GM12874 (cell line): ENCODE data around the gene APEX1.

Experiments
- TF ChIP-seq, protein P1 (sequence below): IDR thresholded peaks from 2 replicates; pipeline ENCODE4 v1.5.1; 2011; ENCODE audit warnings: low read depth, mild to moderate bottlenecking, control low read depth, low read length, moderate library complexity; ENCODE audit not compliant: insufficient read depth

Gene APEX1

DNA sequence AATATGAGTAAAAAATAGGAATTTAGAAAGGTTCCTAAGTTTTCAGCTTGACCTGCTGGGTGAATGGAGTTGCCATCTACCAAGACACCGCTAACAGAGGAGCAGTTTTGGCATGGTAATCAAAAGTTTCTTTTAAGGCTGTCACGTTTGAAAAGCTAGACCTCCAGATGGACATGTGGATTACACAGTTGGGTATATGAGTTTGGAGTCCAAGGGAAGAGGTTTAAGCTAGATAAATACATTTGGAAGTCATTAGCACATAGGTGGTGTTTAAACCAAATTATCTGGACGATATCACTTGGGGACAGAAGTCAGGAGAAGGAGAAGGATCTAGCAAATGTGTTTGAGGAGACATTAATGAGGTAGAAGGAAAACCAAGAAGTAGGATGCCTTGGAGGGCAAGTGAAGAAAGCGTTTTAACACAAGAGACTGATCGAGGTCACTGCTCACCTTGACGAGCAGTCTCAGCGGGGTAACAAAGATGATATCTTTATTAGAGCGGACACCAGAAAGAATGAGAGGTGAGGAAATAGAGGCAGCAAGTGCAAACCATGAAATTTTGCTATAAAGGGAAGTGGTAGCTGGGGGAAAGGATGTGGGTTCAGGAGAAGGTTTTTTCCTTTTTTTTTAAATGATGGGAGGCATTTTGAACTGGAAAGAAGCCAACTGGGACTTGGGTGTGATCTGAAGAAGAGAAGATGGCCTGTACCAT lies 31.8 kb downstream of the APEX1 start:
- TF ChIP-seq, protein P1, sequence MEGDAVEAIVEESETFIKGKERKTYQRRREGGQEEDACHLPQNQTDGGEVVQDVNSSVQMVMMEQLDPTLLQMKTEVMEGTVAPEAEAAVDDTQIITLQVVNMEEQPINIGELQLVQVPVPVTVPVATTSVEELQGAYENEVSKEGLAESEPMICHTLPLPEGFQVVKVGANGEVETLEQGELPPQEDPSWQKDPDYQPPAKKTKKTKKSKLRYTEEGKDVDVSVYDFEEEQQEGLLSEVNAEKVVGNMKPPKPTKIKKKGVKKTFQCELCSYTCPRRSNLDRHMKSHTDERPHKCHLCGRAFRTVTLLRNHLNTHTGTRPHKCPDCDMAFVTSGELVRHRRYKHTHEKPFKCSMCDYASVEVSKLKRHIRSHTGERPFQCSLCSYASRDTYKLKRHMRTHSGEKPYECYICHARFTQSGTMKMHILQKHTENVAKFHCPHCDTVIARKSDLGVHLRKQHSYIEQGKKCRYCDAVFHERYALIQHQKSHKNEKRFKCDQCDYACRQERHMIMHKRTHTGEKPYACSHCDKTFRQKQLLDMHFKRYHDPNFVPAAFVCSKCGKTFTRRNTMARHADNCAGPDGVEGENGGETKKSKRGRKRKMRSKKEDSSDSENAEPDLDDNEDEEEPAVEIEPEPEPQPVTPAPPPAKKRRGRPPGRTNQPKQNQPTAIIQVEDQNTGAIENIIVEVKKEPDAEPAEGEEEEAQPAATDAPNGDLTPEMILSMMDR = no peak

DNA sequence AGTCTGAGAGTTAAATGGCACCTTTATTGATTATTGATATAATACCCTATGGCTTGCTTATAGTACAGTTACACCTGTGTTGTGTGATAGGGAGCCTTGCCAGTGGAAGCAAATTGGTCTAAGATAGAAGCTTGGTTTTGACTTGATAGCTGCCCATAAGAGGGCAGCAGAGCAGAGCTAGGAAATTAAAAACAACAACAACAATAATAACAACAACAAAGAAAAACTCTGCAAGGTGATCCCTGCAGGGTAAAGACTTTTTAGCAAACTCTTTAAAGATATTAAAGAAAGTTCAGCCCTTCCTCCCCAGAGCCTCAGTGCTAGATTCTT lies 32.3 kb downstream of the APEX1 start:
- TF ChIP-seq, protein P1 = no peak

DNA sequence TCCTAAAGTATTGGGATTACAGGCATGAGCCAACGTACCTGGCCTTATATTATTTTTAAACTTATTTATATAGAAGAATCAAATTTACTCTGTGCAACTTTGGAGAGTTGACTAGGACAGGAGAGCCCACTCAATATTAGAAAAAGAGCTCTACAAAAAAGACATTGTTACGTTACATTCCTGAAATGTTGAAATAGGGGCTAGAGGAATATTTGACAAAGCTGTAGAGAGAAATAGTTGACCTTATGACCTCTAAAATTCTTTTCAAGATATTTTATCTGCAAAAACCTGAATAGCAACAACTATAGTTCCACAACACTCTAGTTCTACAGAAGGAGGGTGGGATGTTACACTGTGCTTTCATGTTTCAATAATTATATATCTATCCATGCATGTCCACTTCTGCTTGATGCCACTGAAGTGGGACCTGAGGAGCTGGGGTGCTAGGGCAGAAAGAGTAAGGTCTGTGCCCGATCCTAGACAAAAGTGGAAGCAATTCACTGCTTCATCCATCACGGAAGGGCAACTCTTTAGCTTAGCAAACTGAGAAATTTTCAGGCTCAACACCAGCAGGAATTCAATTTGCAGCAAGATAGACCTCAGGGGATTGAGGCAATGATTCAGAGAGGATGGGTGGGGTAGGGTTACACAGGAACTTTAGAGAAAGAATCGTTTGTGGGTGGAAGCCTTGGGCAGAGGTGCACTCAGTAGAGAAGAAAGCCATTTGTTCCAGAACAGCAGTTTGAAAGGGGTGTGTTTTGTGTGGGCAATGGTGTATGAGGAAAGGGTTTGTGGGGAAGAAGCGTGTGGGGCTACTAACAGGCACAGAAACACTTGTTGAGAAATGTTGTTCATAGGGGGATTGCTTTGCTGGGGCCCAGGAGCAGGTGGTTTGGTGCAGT lies 34.3 kb downstream of the APEX1 start:
- TF ChIP-seq, protein P1 = no peak

DNA sequence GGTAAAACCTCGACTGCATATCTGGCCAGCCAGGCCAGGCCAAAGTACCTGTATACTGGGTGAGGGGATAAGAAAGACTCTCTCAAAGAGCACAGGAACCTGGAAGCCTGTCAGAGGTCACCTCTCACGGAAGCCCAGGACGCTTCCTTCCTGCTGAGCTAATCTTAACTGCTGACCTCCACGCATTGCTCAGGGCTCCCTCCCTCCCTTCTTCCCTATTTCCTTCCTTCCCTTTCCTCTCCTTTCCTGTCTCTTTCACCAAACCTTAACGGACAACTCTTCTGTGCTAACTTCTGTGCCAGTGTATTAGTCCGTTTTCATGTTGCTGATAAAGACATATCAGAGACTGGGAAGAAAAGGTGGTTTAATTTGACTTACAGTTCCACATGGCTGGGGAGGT lies 35.5 kb downstream of the APEX1 start:
- TF ChIP-seq, protein P1 = no peak

DNA sequence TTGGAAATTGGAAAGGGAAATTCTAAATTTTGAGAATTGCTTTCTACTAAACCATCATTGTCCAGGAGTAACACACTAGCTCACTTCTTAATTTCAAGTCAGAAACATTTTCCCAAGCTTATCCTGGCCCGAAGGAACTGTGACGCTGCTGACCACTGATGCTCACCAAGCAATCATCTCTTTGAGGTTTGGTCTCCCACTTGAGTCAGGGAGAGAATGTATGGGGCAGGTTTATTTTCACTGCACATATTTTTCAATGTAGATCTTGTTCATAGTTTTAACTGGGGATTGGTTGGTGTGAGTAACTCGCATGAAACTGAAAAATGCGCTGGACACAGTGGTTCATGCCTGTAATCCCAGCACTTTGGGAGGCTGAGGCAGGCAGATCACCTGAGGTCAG lies 37.5 kb downstream of the APEX1 start:
- TF ChIP-seq, protein P1 = no peak

DNA sequence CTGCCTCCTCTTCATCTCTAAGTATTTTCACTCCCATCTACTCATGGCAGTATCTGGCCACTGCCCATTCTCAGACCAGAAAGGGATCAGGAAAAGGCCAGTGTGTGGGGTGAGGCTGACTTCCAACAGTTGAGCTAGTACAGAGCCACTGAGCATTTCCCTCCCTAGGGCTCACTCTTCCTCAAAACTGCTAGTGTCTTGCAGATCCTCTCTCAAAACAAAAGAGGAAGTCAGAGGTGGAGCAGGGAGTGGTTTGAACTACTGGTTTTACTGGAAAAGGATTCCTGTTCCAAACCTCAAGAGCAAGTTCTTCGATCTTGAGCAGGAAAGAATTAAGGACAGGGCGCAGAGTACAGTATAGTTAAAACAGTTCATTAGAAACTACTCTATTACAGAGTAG lies 38.6 kb downstream of the APEX1 start:
- TF ChIP-seq, protein P1 = no peak

DNA sequence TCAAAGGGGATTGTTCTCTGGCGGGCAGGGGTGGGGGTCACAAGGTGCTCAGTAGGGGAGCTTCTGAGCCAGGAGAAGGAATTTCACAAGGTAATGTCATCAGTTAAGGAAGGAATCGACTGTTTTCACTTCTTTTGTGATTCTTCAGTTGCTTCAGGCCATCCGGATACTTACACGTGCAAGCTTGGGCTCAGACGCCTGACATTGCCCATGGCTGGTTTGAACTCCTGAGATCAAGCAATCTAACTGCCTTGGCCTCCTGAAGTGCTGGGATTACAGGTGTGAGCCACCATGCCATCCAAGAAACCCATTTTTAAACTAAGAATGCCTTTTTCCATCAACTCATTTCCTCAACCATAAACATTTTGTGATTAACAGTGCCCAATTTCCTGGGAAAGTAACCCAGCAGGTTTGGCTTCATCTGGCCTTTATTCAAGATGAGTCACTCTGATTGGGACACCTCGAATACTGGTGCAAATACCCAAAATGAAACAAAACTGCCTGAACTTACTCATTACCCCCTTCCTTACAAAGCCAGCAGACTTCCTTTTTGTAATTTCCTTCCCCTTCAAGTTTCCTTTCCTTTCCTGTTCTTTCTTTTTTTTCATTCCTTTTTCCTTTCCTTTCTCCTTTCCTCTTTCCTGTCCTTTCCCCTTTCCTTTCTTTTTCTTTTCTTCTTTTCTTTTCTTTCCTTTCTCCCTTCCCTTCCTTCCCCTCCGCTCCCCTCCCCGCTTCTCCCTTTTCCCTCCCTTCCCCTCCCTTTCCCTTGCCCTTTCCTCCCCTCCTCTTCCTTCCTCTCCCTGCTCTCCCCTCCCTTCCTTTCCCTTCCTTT lies 40.1 kb downstream of the APEX1 start:
- TF ChIP-seq, protein P1 = no peak
